SJCRH30 (cell line): ENCODE results near the gene NCF4. TPM values are rescaled to one million over a fixed set of nuclear protein-coding genes. Genes with fewer than 3 reads are reported as not detected.

ENCODE experiments used
- DNase-seq, 2 experiments: peaks; one replicate each; pipeline ENCODE4 v3.0.0-alpha.2; 2015 to 2020
- H3K27ac ChIP-seq: fragments of 250-450 bp; sonication (Bioruptor Pico); 2 replicates; pipeline ENCODE4 v1.5.1; 2020; ENCODE audit warnings: mild to moderate bottlenecking, moderate library complexity
- H3K27me3 ChIP-seq: fragments of 250-450 bp; sonication (Bioruptor Pico); 2 replicates; pipeline ENCODE4 v1.5.1; 2020; ENCODE audit warnings: mild to moderate bottlenecking, moderate library complexity
- H3K36me3 ChIP-seq: fragments of 250-450 bp; sonication (Bioruptor Pico); 2 replicates; pipeline ENCODE4 v1.5.1; 2020; ENCODE audit warnings: mild to moderate bottlenecking, moderate library complexity
- H3K4me1 ChIP-seq: fragments of 250-450 bp; sonication (Bioruptor Pico); 2 replicates; pipeline ENCODE4 v1.5.1; 2020; ENCODE audit warnings: mild to moderate bottlenecking, moderate library complexity
- H3K4me3 ChIP-seq: fragments of 250-450 bp; sonication (Bioruptor Pico); 2 replicates; pipeline ENCODE4 v1.5.1; 2020; ENCODE audit warnings: mild to moderate bottlenecking, moderate library complexity
- H3K9me3 ChIP-seq: fragments of 250-450 bp; sonication (Bioruptor Pico); replicated peaks from 2 replicates; pipeline ENCODE4 v1.5.1; 2020; ENCODE audit warnings: mild to moderate bottlenecking, moderate library complexity
- total RNA-seq: library from RNA; depleted of rRNA; stranded (reverse); fragments of >200 nt; shearing (Covaris generic); gene quantifications from 2 replicates; pipeline ENCODE4 v1.2.3, GENCODE V29; 2014

The NCF4 gene
- total RNA-seq, 1 experiment from 2014 or later, result not detected

GRCh38 chr22:36907253-36908195 is 46.7 kb downstream of the NCF4 start:
- no peak overlapping the region for H3K27ac ChIP-seq
- no peaks in the 10 kb centered on the region for H3K9me3 ChIP-seq
- H3K4me1 ChIP-seq, result no peaks in the 10 kb centered on the region
- H3K27me3 ChIP-seq, result no peaks in the 10 kb centered on the region
- H3K4me3 ChIP-seq, result no peak overlapping the region
- no peaks in the 10 kb centered on the region for H3K36me3 ChIP-seq
- no peak for DNase-seq

GRCh38 chr22:36910461-36910860 is 49.7 kb downstream of the NCF4 start:
- Histone ChIP-seq H3K4me3 (no peak overlapping the region), H3K27ac (no peak overlapping the region), H3K27me3 (no peaks in the 10 kb centered on the region), H3K9me3 (no peaks in the 10 kb centered on the region), H3K36me3 (no peaks in the 10 kb centered on the region), H3K4me1 (no peaks in the 10 kb centered on the region)
- DNase-seq, result no peak

GRCh38 chr22:36911887-36912661 is 51.3 kb downstream of the NCF4 start:
- no peaks in the 10 kb centered on the region for H3K4me1 ChIP-seq
- no peaks in the 10 kb centered on the region for H3K9me3 ChIP-seq
- H3K27me3 ChIP-seq, result no peaks in the 10 kb centered on the region
- no peak overlapping the region for H3K4me3 ChIP-seq
- no peak for DNase-seq
- no peaks in the 10 kb centered on the region for H3K36me3 ChIP-seq
- H3K27ac ChIP-seq, result no peak overlapping the region

- Histone ChIP-seq H3K4me1 (no peaks in the 10 kb centered on the region), H3K27me3 (no peaks in the 10 kb centered on the region), H3K36me3 (no peaks in the 10 kb centered on the region), H3K9me3 (no peaks in the 10 kb centered on the region), H3K27ac (no peak overlapping the region), H3K4me3 (no peak overlapping the region)
- DNase-seq, result no peak
Observed at GRCh38 chr22:36912694-36913426, 52.1 kb downstream of the NCF4 start.

- H3K4me3 ChIP-seq, result no peak within 1 kb of the TSS
- H3K27me3 ChIP-seq, result no peaks in the 10 kb centered on the region
- H3K27ac ChIP-seq, result no peak within 1 kb of the TSS
- no peaks in the 10 kb centered on the region for H3K36me3 ChIP-seq
- no peaks in the 10 kb centered on the region for H3K9me3 ChIP-seq
- H3K4me1 ChIP-seq, result no peaks in the 10 kb centered on the region
- DNase-seq, result no peak
Observed at GRCh38 chr22:36913427-36914389, 52.9 kb downstream of the NCF4 start, which contains the start of gene CSF2RB. Gene CSF2RB (plus strand): TSS chr22:36913628. CDS start chr22:36922208, 8,580 bp downstream.

- H3K9me3 ChIP-seq, result no peaks in the 10 kb centered on the region
- H3K4me1 ChIP-seq, result no peaks in the 10 kb centered on the region
- no peaks in the 10 kb centered on the region for H3K36me3 ChIP-seq
- H3K27me3 ChIP-seq, result no peaks in the 10 kb centered on the region
- no peak overlapping the region for H3K4me3 ChIP-seq
- H3K27ac ChIP-seq, result no peak overlapping the region
- DNase-seq, result no peak
Observed at GRCh38 chr22:36914390-36914752, 53.6 kb downstream of the NCF4 start.

- no peaks in the 10 kb centered on the region for H3K27me3 ChIP-seq
- no peaks in the 10 kb centered on the region for H3K4me1 ChIP-seq
- H3K9me3 ChIP-seq, result no peaks in the 10 kb centered on the region
- H3K27ac ChIP-seq, result no peak overlapping the region
- H3K36me3 ChIP-seq, result no peaks in the 10 kb centered on the region
- no peak overlapping the region for H3K4me3 ChIP-seq
- DNase-seq, result no peak
Observed at GRCh38 chr22:36916034-36916433, 55.2 kb downstream of the NCF4 start.

- H3K27ac ChIP-seq, result no peak overlapping the region
- no peaks in the 10 kb centered on the region for H3K9me3 ChIP-seq
- no peaks in the 10 kb centered on the region for H3K27me3 ChIP-seq
- H3K36me3 ChIP-seq, result no peaks in the 10 kb centered on the region
- DNase-seq, result no peak
- H3K4me1 ChIP-seq, result no peaks in the 10 kb centered on the region
- H3K4me3 ChIP-seq, result no peak overlapping the region
Observed at GRCh38 chr22:36918586-36919284, 57.9 kb downstream of the NCF4 start.

- no peak overlapping the region for H3K27ac ChIP-seq
- DNase-seq, result no peak
- H3K27me3 ChIP-seq, result no peaks in the 10 kb centered on the region
Observed at GRCh38 chr22:36921309-36922104, 60.7 kb downstream of the NCF4 start.

GRCh38 chr22:36922105-36922608 is 61.4 kb downstream of the NCF4 start:
- H3K36me3 ChIP-seq, result no peaks in the 10 kb centered on the region
- no peak overlapping the region for H3K27ac ChIP-seq
- no peaks in the 10 kb centered on the region for H3K27me3 ChIP-seq
- no peaks in the 10 kb centered on the region for H3K9me3 ChIP-seq
- no peak for DNase-seq
- H3K4me3 ChIP-seq, result no peak overlapping the region
- H3K4me1 ChIP-seq, result no peaks in the 10 kb centered on the region

More at GRCh38 chr22:36921309-36922104, 60.7 kb downstream of the NCF4 start:
- no peak overlapping the region for H3K4me3 ChIP-seq
- H3K9me3 ChIP-seq, result no peaks in the 10 kb centered on the region
- H3K36me3 ChIP-seq, result no peaks in the 10 kb centered on the region
- H3K4me1 ChIP-seq, result no peaks in the 10 kb centered on the region

- no peak for DNase-seq
- H3K27me3 ChIP-seq, result no peaks in the 10 kb centered on the region
- no peaks in the 10 kb centered on the region for H3K4me1 ChIP-seq
- H3K4me3 ChIP-seq, result no peak overlapping the region
- H3K9me3 ChIP-seq, result no peaks in the 10 kb centered on the region
- H3K27ac ChIP-seq, result no peak overlapping the region
- H3K36me3 ChIP-seq, result no peaks in the 10 kb centered on the region
Observed at GRCh38 chr22:36922711-36923110, 61.9 kb downstream of the NCF4 start.

- H3K4me3 ChIP-seq, result no peak overlapping the region
- H3K27me3 ChIP-seq, result no peaks in the 10 kb centered on the region
- H3K27ac ChIP-seq, result no peak overlapping the region
- H3K36me3 ChIP-seq, result no peaks in the 10 kb centered on the region
- DNase-seq, result no peak
- no peaks in the 10 kb centered on the region for H3K9me3 ChIP-seq
- H3K4me1 ChIP-seq, result no peaks in the 10 kb centered on the region
Observed at GRCh38 chr22:36923131-36923788, 62.5 kb downstream of the NCF4 start.
